Hepatocyte (in vitro differentiated cells): ENCODE measurements around the gene DPP8.

Experiments used
- EZH2 ChIP-seq: fragments of 200-600 bp; sonication (generic); IDR thresholded peaks from 2 replicates; pipeline ENCODE4 v1.6.1; 2016; ENCODE audit warnings: antibody characterized with exemption, mild to moderate bottlenecking, borderline replicate concordance
- EZH2phosphoT487 ChIP-seq: fragments of 200-600 bp; sonication (generic); IDR thresholded peaks from one replicate; pipeline ENCODE4 v1.6.1; 2018; ENCODE audit warnings: antibody characterized with exemption, mild to moderate bottlenecking, low read depth, moderate library complexity; ENCODE audit not compliant: unreplicated experiment, severe bottlenecking
- TF ChIP-seq, protein P1 (sequence below): fragments of 200-600 bp; sonication (generic); IDR thresholded peaks from 2 replicates; pipeline ENCODE4 v1.5.1; 2016; ENCODE audit warnings: antibody characterized with exemption, mild to moderate bottlenecking; ENCODE audit not compliant: poor library complexity

GRCh38 chr15:65413051-65413759 lies 104.3 kb downstream of the DPP8 start:
- TF ChIP-seq, protein P1, sequence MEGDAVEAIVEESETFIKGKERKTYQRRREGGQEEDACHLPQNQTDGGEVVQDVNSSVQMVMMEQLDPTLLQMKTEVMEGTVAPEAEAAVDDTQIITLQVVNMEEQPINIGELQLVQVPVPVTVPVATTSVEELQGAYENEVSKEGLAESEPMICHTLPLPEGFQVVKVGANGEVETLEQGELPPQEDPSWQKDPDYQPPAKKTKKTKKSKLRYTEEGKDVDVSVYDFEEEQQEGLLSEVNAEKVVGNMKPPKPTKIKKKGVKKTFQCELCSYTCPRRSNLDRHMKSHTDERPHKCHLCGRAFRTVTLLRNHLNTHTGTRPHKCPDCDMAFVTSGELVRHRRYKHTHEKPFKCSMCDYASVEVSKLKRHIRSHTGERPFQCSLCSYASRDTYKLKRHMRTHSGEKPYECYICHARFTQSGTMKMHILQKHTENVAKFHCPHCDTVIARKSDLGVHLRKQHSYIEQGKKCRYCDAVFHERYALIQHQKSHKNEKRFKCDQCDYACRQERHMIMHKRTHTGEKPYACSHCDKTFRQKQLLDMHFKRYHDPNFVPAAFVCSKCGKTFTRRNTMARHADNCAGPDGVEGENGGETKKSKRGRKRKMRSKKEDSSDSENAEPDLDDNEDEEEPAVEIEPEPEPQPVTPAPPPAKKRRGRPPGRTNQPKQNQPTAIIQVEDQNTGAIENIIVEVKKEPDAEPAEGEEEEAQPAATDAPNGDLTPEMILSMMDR = no peak
- no peak for TF ChIP-seq EZH2
- TF ChIP-seq EZH2phosphoT487 = no peak
